HG03039 (cell line): ENCODE results near the gene PPP6R3.
"Not testable (repeated sequence)": the region's sequence is repeated elsewhere in the genome, so short reads cannot be mapped to it uniquely, and the experiment has no call there.

ENCODE experiments used
- ATAC-seq: cut with Tn5 transposase; IDR thresholded peaks from one replicate; pipeline ENCODE4 v1.9.1; 2021; ENCODE audit warnings: mild to moderate bottlenecking, moderate library complexity; ENCODE audit not compliant: unreplicated experiment

PPP6R3 gene

DNA sequence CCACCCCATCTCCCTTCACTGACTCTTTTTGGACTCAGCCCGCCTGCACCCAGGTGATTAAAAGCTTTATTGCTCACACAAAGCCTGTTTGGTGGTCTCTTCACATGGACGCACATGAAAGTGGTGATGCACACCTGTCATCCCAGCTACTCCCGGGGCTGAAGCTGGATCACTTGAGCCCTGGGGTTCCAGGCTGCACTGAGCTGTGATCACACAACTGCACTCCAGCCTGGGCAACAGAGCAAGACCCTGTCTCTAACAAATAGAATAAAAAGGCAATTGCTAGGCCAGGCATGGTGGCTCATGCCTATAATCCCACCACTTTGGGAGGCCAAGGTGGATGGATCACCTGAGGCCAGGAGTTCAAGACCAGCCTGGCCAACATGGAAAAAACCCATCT is 178.8 kb downstream of the PPP6R3 start:
- ATAC-seq, result not testable (repeated sequence)

DNA sequence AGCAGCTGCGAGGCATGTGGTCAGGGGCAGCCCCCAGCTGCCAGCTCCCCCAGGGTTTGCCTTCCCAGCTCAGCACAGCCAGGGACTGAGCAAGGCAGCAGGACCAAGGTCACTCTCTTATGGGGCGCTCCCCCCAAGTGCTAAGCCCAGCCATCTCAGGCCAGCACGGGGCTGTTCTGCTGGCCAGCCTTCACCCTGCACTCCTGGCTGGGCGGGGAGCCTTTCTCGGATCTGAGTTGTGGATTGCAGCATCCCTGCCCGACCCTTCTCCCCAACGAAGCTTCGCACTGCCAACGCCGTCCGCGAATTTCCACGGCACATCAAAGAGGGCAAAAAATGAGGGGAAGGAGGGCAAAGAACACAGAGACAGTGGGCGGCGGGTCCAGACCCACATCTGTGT is 181.3 kb downstream of the PPP6R3 start:
- ATAC-seq, result no peak

GRCh38 chr11:68643585-68643984 is 183.0 kb downstream of the PPP6R3 start:
- no peak for ATAC-seq

DNA sequence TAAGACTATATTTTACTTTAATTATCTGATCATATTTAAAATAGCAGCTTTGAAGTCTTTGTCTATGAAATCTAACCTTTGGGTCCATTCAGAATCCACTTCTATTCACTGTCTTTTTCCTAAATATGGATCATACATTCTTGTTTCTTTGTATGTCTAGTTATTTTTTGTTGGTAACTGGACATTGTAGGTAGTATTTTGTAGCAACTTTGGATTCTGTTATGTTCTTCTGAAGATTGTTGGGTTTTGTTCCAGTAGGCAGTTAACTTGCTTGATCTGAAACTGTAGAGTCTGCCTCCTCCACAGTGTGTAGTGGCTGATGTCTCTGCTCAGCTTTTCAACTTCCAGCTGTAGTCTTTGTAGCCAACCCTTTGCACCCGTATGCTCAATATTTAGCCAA is 186.3 kb downstream of the PPP6R3 start:
- ATAC-seq, result no peak

GRCh38 chr11:68649851-68650555 is 189.5 kb downstream of the PPP6R3 start:
- no peak for ATAC-seq

DNA sequence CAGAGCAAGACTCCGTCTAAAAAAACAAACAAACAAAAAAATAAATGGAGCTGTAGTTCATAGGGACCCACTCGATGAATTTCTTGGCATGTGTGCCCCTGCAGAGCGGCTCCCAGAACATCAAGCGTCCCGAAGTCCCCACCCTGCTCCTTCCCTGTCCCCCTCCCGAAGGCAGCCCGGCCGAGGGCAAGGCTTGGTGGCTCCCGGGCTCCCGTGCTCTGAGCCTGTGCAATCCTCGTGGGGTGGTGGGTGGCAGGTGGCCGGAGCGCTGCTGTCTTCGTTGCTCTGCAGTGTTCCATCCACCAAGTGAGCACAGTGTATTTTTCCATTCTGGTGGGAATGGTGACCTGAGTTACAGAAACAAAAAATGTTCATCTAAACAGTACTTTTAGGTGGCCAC is 190.2 kb downstream of the PPP6R3 start:
- ATAC-seq, result no peak

- ATAC-seq, result no peak
These were observed 190.8 kb downstream of the PPP6R3 start for GRCh38 chr11:68651208-68651984.

- ATAC-seq, result no peak
These were observed 191.6 kb downstream of the PPP6R3 start for GRCh38 chr11:68651985-68652682.

GRCh38 chr11:68652683-68653156 is 192.2 kb downstream of the PPP6R3 start:
- ATAC-seq, result no peak

DNA sequence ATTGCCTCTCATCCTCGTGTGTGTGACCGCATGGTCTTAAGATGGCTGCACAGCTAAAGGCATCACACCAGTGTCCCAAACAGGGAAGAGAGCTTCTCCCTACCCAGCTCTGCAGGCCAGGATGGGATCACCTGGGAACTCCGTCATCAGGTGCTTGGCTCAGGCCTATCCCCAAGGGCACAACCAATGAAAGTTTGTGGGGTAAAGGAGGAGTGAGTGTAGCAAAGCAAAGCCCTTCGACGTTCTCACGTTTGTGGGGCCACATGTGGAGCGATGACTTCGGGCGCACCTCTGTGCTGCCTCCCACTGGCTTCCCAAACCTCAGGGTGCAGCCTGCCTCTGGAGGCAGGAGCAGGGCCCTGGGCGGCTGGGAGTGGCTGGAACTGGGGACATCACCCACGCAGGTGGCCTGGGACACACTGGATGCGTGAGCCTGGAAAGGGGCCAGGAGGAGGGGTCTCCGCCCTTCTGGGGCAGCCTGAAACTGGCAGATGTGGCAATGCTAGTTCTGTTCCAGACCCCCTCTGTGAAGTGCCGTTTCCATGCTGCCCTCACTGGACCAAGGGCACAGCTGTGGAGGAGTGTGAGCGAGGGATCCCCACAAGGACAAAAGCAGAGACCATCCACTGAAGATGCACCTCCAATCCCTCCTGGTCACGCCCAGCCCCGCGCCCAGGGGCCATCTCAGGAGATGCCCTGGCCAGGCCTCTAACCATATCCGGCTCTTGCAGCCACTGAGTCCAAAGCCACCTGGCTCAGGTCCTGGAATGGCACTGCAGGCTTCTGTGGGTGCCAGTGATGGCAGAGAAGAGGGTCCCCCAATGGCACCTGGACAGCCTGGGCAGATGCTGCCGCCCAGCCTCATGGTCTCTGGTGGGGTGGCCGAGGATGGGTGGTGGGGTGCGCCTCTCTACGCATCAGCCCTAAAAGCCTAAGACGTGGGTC is 193.2 kb downstream of the PPP6R3 start:
- no peak for ATAC-seq

DNA sequence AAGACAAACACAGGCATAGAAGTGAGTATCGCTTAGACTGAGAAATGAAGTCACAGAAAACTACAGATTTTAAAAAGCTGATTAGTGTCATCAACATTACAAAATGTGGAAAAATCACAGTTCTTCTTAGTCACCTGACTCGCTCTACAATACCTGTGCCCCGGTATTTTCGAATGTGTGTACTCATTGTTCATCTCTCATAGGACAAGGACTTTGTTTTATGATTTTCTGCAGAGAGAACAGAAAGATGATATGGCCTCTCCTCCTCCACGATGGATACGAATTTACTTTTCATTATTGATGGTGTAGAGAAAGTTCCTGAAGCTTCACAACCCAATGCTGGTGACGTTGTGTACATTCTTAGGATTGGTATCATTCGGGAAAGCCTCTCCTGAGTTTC is 194.4 kb downstream of the PPP6R3 start:
- ATAC-seq, result no peak

DNA sequence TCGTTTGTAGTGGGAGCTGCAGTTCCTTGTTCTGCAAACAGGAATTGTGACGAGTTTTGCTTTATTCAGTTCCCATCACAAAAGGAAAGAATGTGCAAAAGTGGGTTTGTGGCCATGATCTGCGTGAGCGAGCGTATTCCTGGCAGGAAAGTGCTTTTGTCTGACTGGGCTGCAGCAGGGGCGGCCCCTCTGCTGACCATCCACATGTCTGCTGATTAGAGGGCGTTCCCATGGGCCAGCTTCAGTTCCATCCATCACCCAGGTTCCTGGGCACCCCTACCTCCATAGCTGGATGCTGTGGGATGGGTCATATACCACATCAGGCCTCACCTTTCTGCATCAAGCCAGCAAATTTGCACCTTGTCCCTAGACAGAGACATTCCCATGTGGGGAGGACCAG is 194.9 kb downstream of the PPP6R3 start:
- no peak for ATAC-seq

- no peak for ATAC-seq
These were observed 195.3 kb downstream of the PPP6R3 start for GRCh38 chr11:68655806-68656205.

DNA sequence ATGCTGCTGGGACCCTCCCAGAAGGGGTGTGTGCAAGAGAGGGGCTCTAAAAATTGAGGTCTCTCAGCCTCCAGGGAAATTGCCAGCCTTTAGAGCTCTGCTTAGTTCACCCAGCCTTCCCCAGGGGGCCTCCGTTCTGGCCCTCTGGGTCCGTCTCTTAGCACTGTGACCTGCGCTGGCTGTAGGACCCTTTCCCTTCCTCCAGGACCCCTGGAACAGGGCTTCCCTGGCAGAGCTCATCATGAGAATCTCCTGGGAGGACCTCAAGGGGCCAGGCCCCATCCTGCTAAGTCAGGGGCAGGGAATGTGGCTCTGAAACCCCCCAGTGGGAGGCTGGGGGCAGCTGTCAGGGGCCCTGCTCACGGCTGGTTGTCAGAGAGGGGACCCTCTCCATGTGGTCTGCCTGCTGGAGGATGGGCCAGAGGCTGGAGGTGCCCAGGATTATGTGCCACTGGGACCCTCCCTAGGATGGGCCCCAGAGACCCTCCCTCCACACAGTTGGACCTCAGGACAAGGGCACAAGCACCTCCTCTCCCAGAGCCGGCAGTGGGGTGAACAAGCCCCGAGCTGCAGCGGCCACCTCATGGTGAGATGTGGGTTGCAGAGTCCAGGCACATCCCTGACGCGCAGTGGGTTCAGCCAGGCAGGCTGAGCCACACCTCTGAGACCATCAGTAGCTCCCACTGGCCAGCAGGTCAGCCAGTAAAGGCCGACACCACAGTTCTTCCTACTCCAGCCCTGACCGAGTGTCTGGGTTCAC is 196.6 kb downstream of the PPP6R3 start:
- no peak for ATAC-seq

DNA sequence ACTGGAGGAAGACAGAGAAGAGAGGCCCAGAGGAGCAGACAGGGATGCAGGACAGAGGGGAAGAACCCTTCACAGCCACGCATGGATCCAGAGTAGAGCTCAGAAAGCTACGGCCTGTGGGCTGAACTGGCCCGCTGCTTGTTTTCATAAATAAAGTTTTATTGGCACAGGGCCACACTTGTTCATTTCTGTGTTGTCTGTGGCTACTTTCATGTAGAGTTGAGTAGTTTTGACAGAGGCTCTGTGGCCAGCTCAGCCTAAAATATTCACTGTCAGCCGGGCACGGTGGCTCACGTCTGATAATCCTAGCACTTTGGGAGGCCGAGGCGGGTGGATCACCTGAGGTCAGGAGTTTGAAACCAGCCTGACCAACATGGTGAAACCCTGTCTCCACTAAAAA is 197.5 kb downstream of the PPP6R3 start:
- no peak for ATAC-seq

- ATAC-seq, result no peak
These were observed 198.1 kb downstream of the PPP6R3 start for GRCh38 chr11:68658661-68659060.

DNA sequence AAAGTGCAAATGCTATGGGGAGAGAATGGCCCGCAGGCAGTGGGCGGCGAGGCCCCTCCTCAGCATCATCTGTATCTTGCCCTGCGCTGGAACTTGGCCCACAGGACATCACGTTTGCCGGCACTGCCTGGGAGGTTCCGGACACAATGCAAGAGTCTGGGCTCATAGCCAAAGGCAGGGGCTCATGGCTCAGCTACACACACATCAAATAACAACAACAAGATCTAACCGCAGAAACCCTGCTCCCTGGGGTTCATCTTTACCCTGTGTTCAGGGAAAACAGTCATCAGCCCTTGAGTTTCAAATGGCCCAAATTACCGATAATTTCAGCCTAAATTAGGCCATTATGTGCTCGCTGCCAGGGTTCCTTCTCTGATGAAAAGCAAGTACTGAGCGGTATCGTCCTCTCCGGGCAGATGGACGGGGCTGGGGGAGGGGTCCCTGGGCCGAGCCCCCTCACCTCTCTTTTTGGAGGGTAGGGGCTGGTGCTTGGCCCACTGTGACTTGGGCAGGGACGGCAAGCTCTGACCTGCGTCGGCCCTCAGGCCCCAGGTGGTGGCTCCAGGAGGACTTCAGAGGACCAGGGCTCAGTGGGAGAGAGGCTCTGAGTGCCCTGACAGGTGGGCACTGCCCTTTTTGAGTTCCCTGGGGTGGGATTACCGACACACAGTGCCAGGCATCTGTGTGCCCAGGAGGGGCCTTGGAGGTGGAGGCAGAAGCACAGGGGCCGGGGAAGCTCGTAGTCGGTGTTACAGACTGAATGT is 198.8 kb downstream of the PPP6R3 start:
- ATAC-seq, result no peak

GRCh38 chr11:68660066-68660810 is 199.7 kb downstream of the PPP6R3 start:
- no peak for ATAC-seq
